ELF-1 (cell line): ENCODE measurements around the gene PLA2G4A.

Experiments
- DNase-seq: peaks from one replicate; pipeline ENCODE4 v3.0.0-alpha.2; 2016; ENCODE audit warnings: low read depth, low spot score

Gene PLA2G4A

DNA sequence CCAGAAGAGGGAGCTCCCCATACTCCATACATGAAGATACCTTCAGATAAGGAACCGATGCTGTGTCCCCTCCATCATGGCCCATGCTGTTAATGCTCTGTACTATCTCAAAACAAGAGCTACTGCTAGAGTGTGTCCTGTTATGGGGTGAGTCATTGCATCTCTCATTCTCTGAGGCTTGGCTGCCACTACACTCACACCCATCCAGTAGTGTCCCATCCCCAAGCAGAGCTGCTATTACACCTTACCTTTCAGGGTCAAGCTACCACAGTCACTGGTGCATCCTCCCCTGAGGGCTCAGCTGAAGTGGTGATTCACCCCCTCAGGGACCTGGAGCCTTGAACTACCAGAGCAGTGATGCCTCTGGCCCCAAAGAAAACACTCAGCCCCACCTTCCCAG is 198.5 kb downstream of the PLA2G4A start:
- no peak for DNase-seq

DNA sequence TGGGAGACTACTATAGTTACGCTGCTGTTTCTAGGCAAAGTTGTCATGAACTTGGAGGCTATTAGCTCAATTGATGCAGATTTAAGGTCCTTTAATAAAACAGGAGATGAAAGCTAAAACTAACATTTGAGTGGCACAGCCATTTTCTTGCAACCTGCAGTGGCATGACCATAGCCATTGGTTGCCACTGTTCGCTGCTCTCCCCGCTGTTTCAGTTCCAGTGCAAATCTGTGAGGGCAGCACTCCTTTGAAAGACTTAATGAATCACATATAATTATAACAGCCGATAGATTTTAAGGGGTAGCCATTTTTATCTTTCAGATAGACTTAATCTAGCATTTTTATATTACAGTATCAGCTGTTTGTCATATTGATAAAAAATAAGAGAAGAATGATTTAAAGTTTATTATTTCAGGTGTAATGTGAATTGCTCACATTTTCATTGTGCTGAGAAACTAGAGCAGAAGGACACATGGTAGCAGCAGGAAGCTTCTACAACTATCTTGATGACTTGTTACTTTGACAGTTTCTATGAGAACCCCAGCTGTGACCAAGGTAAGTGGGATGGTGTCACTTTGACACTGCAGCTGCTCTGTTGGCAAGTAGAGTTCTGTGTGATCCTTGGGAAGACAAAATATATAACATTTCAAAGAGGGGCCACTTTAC is 203.7 kb downstream of the PLA2G4A start:
- no peak for DNase-seq

DNA sequence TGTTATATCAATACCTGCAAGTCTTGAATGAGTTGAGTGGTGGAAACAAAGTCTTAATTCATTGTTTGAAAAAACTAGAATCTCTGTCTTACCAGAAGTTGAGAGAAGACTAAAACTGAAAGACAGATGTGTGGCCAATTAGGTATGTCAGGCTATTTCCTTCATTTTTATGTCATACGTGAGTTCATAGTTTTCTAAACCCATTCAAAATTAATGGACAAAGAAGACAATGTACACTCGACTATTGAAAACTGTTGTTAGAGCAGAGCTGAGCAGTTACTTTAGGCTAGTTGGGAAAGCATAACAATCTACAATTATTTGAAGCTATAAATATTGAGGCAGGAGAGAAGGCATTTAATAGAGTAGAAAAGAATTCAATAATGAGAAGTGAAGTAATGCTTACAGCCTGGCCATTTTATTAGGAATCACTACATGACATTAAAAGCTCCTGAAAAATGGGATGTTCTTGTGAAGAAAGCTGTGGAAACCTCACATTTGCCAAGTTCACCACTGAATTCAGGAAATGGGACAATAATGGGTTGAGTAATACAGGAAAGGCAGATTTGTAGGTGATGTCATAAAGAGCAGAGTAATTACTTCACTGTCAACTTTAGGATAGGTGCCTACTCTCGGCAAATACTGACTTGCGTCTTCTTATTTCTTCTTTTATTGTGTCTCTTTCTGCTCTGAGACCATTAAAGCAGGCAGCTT is 204.4 kb downstream of the PLA2G4A start:
- no peak for DNase-seq

DNA sequence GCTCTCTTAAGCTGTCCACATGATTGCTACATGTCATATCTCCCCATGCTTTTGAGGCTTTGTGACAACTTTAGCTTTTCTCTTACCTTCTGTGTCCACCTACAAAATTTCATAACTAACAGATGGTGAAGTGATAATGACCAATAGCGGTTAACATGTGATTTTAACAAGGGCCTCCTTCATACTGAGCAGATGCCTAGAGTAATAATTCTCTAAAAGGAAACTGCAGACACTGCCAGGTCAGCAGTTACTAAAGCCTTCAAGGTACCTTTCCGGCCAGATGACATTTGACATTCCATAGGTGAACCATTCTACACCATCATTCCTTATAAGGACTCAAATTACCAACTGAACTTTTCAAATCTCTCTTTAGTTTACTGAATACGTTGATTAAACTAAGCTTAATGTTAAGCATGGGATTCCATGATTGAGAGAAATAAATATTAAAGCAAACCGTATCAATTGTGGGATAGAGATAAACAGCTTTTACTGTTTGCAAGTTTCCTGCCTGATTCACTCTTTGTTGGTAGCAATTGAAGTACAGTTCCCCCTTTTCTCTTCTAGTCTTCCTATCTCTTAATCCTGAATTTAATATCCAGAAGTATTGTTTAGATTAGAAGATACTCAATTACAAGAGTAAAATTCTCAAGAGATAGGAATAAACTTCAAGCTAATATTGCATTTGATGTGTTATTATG is 205.1 kb downstream of the PLA2G4A start:
- DNase-seq = no peak

DNA sequence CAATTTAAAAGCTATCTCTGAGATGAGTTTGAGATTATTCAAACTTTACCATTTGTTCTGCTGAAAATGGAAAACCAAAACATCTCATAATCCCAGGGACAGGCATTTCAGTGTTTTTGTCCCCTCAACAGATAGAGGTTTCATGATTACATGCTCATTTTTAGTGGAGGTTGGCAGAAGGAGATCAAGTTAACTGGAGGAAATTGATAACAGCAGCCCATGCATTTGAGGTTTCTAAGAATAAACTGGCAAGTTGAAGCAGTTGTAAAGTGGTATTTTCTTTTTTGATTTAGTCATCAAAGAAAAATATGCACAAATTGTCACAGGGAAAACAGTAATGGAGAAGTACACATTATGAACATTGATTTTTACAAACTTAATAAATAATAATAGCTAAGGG is 205.8 kb downstream of the PLA2G4A start:
- DNase-seq = no peak

DNA sequence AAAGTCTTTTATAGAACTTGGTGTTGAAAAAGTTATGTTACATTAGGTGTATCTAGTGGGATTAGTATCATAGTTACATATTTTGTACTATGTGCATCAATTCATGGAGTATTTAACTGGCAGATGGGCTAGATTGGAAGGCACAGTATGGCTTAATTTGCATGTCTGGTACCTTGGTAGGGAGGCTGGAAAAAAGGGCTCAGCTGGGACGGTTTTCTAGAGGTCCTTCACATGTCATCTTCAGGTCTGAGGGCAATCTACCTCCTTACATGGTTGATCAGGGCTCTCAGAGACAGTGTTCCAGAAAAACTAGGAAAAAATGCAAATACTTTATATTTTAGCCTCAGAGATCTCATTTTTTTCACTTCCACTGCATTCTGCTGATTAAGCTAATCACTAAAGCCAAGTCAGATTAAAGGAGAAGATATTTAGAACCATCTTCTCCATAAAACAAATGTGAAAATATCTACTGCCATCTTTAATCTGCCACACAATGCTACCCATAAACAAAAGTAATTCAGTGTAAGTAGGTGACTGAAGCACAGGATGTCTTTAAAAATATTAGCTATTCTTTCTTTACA is 209.3 kb downstream of the PLA2G4A start:
- no peak for DNase-seq
